Naive B cell (primary cell): ENCODE measurements around the gene GPR148. TPM values are rescaled to one million over a fixed set of nuclear protein-coding genes. Genes with fewer than 3 reads are reported as not detected.
"Not testable (repeated sequence)": the region's sequence is repeated elsewhere in the genome, so short reads cannot be mapped to it uniquely, and the experiment has no call there.

ENCODE experiments used
- ATAC-seq, 2 donors: fragments of 150-1000 bp; cut with Tn5 transposase; 2 replicates each; pipeline ENCODE4 v1.10.0; 2021; ENCODE audit warnings: low read depth in 2 of 2, mild to moderate bottlenecking in 2 of 2, moderate library complexity in 2 of 2
- DNase-seq: peaks from one replicate; pipeline ENCODE4 v3.0.0; 2022
- H3K27ac Mint-ChIP-seq, 6 donors: one replicate each; pipeline ENCODE4 v1.8.0; 2020 to 2022; ENCODE audit warnings: mild to moderate bottlenecking in 6 of 6, mixed read lengths in 6 of 6, moderate library complexity in 5 of 6, inconsistent platforms in 2 of 6
- H3K27me3 Mint-ChIP-seq, 3 donors: one replicate each; pipeline ENCODE4 v1.8.0; 2021 to 2022; ENCODE audit warnings: mixed read lengths in 3 of 3, mild to moderate bottlenecking in 1 of 3
- H3K36me3 Mint-ChIP-seq, 2 donors: one replicate each; pipeline ENCODE4 v1.8.0; 2020 to 2022; ENCODE audit warnings: mixed read lengths in 2 of 2, inconsistent platforms in 1 of 2, mild to moderate bottlenecking in 1 of 2
- H3K4me1 Mint-ChIP-seq, 3 donors: one replicate each; pipeline ENCODE4 v1.8.0; 2020 to 2022; ENCODE audit warnings: mixed read lengths in 3 of 3, inconsistent platforms in 1 of 3, mild to moderate bottlenecking in 1 of 3, moderate library complexity in 1 of 3
- H3K4me3 Mint-ChIP-seq, 8 donors: one replicate each; pipeline ENCODE4 v1.8.0; 2020 to 2022; ENCODE audit warnings: mild to moderate bottlenecking in 8 of 8, mixed read lengths in 8 of 8, moderate library complexity in 8 of 8, inconsistent platforms in 2 of 8
- H3K9me3 Mint-ChIP-seq, 7 donors: one replicate each; pipeline ENCODE4 v1.8.0; 2020 to 2022; ENCODE audit warnings: mixed read lengths in 7 of 7, mild to moderate bottlenecking in 5 of 7, inconsistent platforms in 2 of 7, moderate library complexity in 1 of 7
- polyA plus RNA-seq, 6 donors: library from polyadenylated mRNA; unstranded; fragments of 300-500 nt; fragmentation: Illumina TruSeq; gene quantifications; one replicate each; pipeline ENCODE4 v1.2.3, GENCODE V29; 2021; ENCODE audit warnings: low read depth in 6 of 6

Gene GPR148
- polyA plus RNA-seq, 6 donors from 2014 or later = not detected

- not testable (repeated sequence) for H3K4me3 Mint-ChIP-seq, DNase-seq, ATAC-seq, H3K27ac Mint-ChIP-seq, H3K36me3 Mint-ChIP-seq
- Mint-ChIP-seq H3K9me3 (peaks cover 10 to 17% (median 14%) of the 10 kb centered on the region in 7 donors), H3K27me3 (peaks cover 10 to 30% (median 15%) of the 10 kb centered on the region in 3 donors), H3K4me1 (peaks cover under 1 to 10% (median 3%) of the 10 kb centered on the region in 3 donors)
These were observed 3.4 kb downstream of the GPR148 start for GRCh38 chr2:130732257-130732656.

DNA sequence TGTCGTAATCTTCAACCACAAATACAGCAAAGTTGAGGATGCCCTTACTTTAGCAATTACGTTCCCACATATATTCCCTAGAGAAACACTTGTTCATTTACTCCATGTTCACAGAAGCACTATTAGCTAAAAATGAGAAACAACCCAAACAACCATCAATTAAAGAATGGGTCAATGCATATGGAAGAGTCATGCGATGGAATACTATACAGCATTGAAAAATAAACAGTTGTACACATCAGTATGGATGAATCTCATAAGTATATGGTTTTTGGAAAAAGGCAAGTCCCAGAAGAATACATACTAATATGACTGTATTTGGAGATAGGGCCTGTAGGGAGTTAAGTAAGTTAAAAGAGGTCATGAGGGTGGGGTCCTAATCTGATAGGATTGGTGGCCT is 6.3 kb downstream of the GPR148 start:
- ATAC-seq = no peak
- Mint-ChIP-seq H3K4me3 (no peak overlapping the region), H3K27ac (peak overlapping the region in 1 of 6 donors; percentile 7), H3K27me3 (peaks cover 0 to 10% (median 7%) of the 10 kb centered on the region in 3 donors), H3K9me3 (peaks cover 5 to 17% (median 10%) of the 10 kb centered on the region in 7 donors), H3K36me3 (no peaks in the 10 kb centered on the region), H3K4me1 (no peaks in the 10 kb centered on the region)
- no peak for DNase-seq

DNA sequence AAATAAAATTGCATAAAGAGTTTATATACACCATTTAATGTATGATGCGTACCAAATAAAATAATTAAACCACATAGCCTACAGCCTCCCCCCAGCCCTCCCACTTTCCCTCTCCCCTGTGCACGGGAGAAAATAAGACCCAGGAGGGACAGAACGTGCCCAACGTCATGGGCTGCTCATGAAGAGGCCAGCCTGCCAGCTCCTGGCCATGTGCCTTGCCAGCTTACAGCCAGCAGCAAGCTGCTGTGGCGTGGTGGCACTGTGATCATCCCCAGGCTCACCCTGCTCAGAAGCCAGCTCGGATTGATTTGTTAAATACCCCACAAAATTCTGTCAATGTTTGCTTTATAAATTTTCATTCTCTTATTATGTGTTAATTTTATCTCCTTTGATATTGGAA is 7.6 kb downstream of the GPR148 start:
- Mint-ChIP-seq H3K4me1 (no peaks in the 10 kb centered on the region), H3K4me3 (no peak overlapping the region), H3K9me3 (peaks cover 5 to 17% (median 10%) of the 10 kb centered on the region in 7 donors), H3K36me3 (no peaks in the 10 kb centered on the region), H3K27me3 (peaks cover 9 to 19% (median 10%) of the 10 kb centered on the region in 3 donors), H3K27ac (no peak overlapping the region)
- no peak for DNase-seq
- ATAC-seq = no peak

- H3K27ac Mint-ChIP-seq = peak overlapping the region in 1 of 6 donors; percentile 83
- peaks cover 9 to 19% (median 10%) of the 10 kb centered on the region in 3 donors for H3K27me3 Mint-ChIP-seq
- no peaks in the 10 kb centered on the region for H3K36me3 Mint-ChIP-seq
- ATAC-seq (no peak), DNase-seq (no peak)
- peak overlapping the region in 1 of 8 donors; percentile 68 for H3K4me3 Mint-ChIP-seq
- H3K4me1 Mint-ChIP-seq = no peaks in the 10 kb centered on the region
- peaks cover 5 to 17% (median 10%) of the 10 kb centered on the region in 7 donors for H3K9me3 Mint-ChIP-seq
These were observed 8.7 kb downstream of the GPR148 start for GRCh38 chr2:130737592-130737991.

- Mint-ChIP-seq H3K27ac (no peak overlapping the region), H3K36me3 (no peaks in the 10 kb centered on the region), H3K27me3 (peaks cover 12 to 26% (median 21%) of the 10 kb centered on the region in 3 donors), H3K4me3 (no peak overlapping the region), H3K9me3 (peaks cover 0 to 8% (median 1%) of the 10 kb centered on the region in 7 donors), H3K4me1 (no peaks in the 10 kb centered on the region)
- ATAC-seq (no peak), DNase-seq (no peak)
These were observed 11.8 kb downstream of the GPR148 start for GRCh38 chr2:130740671-130741070.

DNA sequence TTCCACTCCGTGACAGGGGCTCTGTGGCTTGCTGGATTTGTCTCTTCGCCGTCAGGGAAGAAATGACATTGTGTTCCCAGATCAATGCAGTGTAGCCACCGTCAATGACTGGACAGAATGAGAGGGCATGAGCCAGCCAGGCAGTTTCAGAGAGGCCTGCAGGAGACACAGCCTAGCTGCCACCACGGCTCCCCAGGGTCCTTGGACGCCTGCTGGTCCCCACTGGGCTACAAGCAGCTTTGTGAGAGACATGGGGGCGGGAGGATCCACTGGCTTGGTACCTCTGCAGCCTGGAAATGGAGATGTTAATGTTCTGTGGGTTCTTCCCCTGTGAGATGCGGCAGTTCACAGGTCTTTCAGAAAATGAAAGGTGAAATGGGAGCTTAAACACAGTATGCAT is 14.4 kb downstream of the GPR148 start:
- DNase-seq = no peak
- no peak overlapping the region for H3K27ac Mint-ChIP-seq
- no peak overlapping the region for H3K4me3 Mint-ChIP-seq
- H3K9me3 Mint-ChIP-seq = peaks cover 0 to 8% (median 0%) of the 10 kb centered on the region in 7 donors
- H3K4me1 Mint-ChIP-seq = no peaks in the 10 kb centered on the region
- H3K27me3 Mint-ChIP-seq = peaks cover 12 to 33% (median 26%) of the 10 kb centered on the region in 3 donors
- ATAC-seq = no peak
- H3K36me3 Mint-ChIP-seq = no peaks in the 10 kb centered on the region

- no peak overlapping the region for H3K27ac Mint-ChIP-seq
- no peaks in the 10 kb centered on the region for H3K36me3 Mint-ChIP-seq
- no peak overlapping the region for H3K4me3 Mint-ChIP-seq
- DNase-seq (no peak), ATAC-seq (no peak)
- H3K4me1 Mint-ChIP-seq = no peaks in the 10 kb centered on the region
- peaks cover 0 to 8% (median 0%) of the 10 kb centered on the region in 7 donors for H3K9me3 Mint-ChIP-seq
- H3K27me3 Mint-ChIP-seq = peaks cover 12 to 33% (median 26%) of the 10 kb centered on the region in 3 donors
These were observed 15.6 kb downstream of the GPR148 start for GRCh38 chr2:130744287-130745117.

DNA sequence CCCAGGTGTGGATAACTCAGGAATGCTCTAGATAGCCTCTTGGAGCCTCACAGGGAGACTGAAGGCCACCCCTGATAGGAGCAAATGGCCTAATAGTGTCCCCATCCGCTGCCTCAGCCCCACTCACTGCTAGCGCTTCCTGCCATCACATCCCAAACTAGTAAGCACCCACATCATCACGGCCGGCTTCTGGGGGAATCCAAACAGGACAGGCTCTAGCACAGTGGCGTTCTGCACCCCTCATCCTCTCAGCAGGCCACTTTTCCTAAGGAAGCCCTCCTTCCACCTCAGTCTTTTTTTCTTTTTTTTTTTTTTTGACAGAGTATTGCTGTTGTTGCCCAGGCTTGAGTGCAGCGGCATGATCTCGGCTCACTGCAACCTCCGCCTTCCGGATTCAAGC is 20.2 kb downstream of the GPR148 start:
- H3K4me3 Mint-ChIP-seq = peak overlapping the region in 1 of 8 donors; percentile 50
- DNase-seq = no peak
- H3K9me3 Mint-ChIP-seq = peaks cover 0 to 8% (median 4%) of the 10 kb centered on the region in 7 donors
- no peaks in the 10 kb centered on the region for H3K4me1 Mint-ChIP-seq
- H3K27me3 Mint-ChIP-seq = peaks cover 14 to 28% (median 28%) of the 10 kb centered on the region in 3 donors
- no peak overlapping the region for H3K27ac Mint-ChIP-seq
- no peaks in the 10 kb centered on the region for H3K36me3 Mint-ChIP-seq
- no peak for ATAC-seq

GRCh38 chr2:130749641-130750040 is 20.8 kb downstream of the GPR148 start:
- ATAC-seq (no peak), DNase-seq (no peak)
- H3K9me3 Mint-ChIP-seq = peaks cover 0 to 7% (median 3%) of the 10 kb centered on the region in 7 donors
- peaks cover 12 to 29% (median 27%) of the 10 kb centered on the region in 3 donors for H3K27me3 Mint-ChIP-seq
- no peaks in the 10 kb centered on the region for H3K4me1 Mint-ChIP-seq
- no peaks in the 10 kb centered on the region for H3K36me3 Mint-ChIP-seq
- no peak overlapping the region for H3K4me3 Mint-ChIP-seq
- no peak overlapping the region for H3K27ac Mint-ChIP-seq

- H3K27me3 Mint-ChIP-seq = peaks cover 42 to 55% (median 53%) of the 10 kb centered on the region in 3 donors
- DNase-seq = no peak
- H3K27ac Mint-ChIP-seq = no peak overlapping the region
- H3K4me1 Mint-ChIP-seq = peaks cover 8 to 16% (median 10%) of the 10 kb centered on the region in 3 donors
- H3K4me3 Mint-ChIP-seq = peak overlapping the region in 4 of 8 donors; percentile 26 to 80 (median 50)
- no peak for ATAC-seq
- H3K9me3 Mint-ChIP-seq = peaks cover 0 to 6% (median 0%) of the 10 kb centered on the region in 7 donors
- no peaks in the 10 kb centered on the region for H3K36me3 Mint-ChIP-seq
These were observed 25.9 kb downstream of the GPR148 start for GRCh38 chr2:130754811-130755210.

DNA sequence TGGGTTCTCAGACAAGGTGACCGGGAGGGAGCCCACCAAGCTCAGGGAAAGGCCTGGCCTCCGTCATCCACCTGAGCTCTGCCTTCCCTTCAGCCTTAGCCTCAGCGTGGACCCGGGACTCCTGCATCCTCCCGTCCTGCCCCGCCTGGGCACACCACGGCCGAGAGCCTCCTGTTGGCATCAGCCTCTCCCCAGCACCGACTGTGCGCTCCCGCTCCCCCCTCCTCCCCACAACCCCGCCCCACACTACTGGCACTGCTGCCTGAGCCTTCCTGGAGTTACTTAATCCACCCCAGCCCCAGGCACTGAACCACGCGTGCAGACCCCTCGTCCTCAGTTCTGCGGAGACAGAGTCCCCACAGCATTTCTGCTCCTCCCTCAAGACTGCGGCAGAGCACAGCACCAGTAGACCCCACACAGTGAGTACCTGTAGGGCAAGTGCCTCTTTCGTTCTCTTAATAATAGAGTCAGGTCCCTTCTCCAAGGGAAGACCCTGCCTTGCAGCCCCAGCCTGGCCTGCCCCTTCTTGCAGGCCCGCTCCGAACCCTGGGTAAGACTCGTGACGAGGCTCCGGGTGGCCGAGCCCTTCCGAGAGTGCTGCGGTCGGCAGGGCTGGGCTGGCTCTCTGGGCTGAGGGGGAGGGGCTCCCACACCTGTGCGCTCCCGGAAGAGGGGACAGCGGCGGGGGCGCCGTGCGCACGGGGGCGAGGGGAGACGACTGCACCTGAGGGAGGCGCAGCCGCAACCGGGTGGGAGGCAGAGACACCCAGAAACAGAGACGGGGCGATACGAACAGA is 26.6 kb downstream of the GPR148 start, which contains the start of gene AMER3:
TSS of gene AMER3 (plus strand) at position 285 of the 797 bp plus-strand sequence. CDS start 6,533 bp downstream, outside the sequence.
- Mint-ChIP-seq H3K27ac (no peak within 1 kb of the TSS), H3K4me3 (peak within 1 kb of the TSS in 6 of 8 donors; percentile 27 to 80 (median 34)), H3K4me1 (peaks cover 8 to 16% (median 10%) of the 10 kb centered on the region in 3 donors), H3K27me3 (peaks cover 42 to 55% (median 53%) of the 10 kb centered on the region in 3 donors), H3K36me3 (no peaks in the 10 kb centered on the region), H3K9me3 (peaks cover 0 to 6% (median 0%) of the 10 kb centered on the region in 7 donors)
- no peak for ATAC-seq
- no peak for DNase-seq

DNA sequence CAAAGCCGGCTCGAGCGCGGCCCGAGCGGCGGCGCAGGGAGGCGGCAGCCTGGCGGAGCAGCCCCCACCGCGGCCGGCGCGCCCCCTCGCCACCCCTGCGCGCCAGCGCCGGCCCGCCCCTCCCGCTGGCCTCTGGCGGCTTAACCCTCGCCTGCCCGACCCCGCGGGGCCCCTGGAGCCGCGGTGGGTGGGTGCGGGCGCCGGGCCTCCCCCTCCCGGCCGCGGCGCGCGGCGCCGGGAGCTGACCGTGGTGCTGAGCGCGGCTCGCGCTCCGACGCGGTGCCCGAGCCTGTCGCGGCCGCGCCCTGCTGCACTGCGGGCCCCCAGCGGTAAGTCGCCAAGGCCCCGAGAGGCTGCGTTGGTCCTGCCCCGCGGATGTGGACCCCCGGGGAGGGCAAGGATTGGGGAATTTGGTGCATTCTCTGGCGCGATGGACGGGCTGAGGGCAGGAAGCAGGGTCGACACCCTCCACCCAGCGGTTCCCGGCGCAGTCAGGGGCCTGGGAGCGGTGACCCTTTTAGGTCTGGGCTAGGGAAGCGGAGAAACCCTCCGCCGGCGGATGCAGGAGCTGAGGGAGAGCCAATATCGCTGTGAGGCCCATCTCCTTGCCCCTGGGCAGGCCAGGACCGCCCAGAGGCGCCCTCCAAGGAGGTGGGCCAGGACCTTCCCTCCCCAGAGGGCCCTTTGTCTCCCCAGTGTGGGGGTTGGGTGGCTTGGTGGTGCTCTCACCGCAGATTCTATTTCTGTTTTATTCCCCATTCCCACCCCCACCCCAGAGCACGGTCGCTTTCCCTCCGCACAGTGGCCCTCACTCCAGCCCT is 27.4 kb downstream of the GPR148 start:
- H3K4me1 Mint-ChIP-seq = peaks cover 8 to 16% (median 10%) of the 10 kb centered on the region in 3 donors
- ATAC-seq = no peak
- H3K27me3 Mint-ChIP-seq = peaks cover 49 to 61% (median 61%) of the 10 kb centered on the region in 3 donors
- no peak for DNase-seq
- H3K9me3 Mint-ChIP-seq = peaks cover 0 to 6% (median 0%) of the 10 kb centered on the region in 7 donors
- H3K27ac Mint-ChIP-seq = no peak overlapping the region
- no peaks in the 10 kb centered on the region for H3K36me3 Mint-ChIP-seq
- peak overlapping the region in 4 of 8 donors; percentile 54 to 87 (median 60) for H3K4me3 Mint-ChIP-seq
